ENCODE results near the gene HDGFL3. TPM values are rescaled to one million over a fixed set of nuclear protein-coding genes. Genes with fewer than 3 reads are reported as not detected.

The HDGFL3 gene
- total and polyA plus RNA-seq, 2 experiments from 2014 or later: 68.6 to 135 TPM

DNA sequence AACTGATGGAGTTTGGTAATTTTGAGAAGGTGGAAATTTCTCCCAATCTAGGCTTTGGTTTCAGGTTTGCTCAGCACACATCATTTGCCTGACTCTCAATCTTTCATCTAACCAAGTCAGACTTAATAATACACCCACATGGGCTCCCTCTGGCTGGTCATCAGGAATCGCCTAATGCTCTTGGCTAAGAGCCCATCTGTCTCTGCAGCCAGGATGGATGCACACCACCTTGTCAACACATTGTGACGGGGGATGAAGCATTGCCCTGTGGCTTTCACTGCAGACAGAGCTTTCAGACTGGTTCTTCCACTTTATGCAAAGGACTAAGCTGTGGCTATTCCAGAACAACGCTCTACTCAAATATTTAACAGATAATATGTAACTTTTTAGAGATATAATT lies 3.0 kb upstream of the HDGFL3 start:
- ATAC-seq (no peak), DNase-seq (ENCODE audit: low spot score) (no peak)
- H3K36me3 ChIP-seq (ENCODE audit: insufficient read depth): no peaks in the 10 kb centered on the region
- H3K27ac ChIP-seq (ENCODE audit: low read depth): no peak overlapping the region
- H3K27me3 ChIP-seq (ENCODE audit: insufficient read depth): no peaks in the 10 kb centered on the region
- no peak overlapping the region for H3K4me3 ChIP-seq
- H3K4me2 ChIP-seq: no peak overlapping the region
- H4K20me1 ChIP-seq (replicated peaks; ENCODE audit: insufficient read depth): no peaks in the 10 kb centered on the region
- H3K4me1 Mint-ChIP-seq: peaks cover 8% of the 10 kb centered on the region
- no peak for TF ChIP-seq ZNF114 (CRISPR knock-in tag; IDR thresholded peaks at IDR 0.05)
- TF ChIP-seq, protein P1, sequence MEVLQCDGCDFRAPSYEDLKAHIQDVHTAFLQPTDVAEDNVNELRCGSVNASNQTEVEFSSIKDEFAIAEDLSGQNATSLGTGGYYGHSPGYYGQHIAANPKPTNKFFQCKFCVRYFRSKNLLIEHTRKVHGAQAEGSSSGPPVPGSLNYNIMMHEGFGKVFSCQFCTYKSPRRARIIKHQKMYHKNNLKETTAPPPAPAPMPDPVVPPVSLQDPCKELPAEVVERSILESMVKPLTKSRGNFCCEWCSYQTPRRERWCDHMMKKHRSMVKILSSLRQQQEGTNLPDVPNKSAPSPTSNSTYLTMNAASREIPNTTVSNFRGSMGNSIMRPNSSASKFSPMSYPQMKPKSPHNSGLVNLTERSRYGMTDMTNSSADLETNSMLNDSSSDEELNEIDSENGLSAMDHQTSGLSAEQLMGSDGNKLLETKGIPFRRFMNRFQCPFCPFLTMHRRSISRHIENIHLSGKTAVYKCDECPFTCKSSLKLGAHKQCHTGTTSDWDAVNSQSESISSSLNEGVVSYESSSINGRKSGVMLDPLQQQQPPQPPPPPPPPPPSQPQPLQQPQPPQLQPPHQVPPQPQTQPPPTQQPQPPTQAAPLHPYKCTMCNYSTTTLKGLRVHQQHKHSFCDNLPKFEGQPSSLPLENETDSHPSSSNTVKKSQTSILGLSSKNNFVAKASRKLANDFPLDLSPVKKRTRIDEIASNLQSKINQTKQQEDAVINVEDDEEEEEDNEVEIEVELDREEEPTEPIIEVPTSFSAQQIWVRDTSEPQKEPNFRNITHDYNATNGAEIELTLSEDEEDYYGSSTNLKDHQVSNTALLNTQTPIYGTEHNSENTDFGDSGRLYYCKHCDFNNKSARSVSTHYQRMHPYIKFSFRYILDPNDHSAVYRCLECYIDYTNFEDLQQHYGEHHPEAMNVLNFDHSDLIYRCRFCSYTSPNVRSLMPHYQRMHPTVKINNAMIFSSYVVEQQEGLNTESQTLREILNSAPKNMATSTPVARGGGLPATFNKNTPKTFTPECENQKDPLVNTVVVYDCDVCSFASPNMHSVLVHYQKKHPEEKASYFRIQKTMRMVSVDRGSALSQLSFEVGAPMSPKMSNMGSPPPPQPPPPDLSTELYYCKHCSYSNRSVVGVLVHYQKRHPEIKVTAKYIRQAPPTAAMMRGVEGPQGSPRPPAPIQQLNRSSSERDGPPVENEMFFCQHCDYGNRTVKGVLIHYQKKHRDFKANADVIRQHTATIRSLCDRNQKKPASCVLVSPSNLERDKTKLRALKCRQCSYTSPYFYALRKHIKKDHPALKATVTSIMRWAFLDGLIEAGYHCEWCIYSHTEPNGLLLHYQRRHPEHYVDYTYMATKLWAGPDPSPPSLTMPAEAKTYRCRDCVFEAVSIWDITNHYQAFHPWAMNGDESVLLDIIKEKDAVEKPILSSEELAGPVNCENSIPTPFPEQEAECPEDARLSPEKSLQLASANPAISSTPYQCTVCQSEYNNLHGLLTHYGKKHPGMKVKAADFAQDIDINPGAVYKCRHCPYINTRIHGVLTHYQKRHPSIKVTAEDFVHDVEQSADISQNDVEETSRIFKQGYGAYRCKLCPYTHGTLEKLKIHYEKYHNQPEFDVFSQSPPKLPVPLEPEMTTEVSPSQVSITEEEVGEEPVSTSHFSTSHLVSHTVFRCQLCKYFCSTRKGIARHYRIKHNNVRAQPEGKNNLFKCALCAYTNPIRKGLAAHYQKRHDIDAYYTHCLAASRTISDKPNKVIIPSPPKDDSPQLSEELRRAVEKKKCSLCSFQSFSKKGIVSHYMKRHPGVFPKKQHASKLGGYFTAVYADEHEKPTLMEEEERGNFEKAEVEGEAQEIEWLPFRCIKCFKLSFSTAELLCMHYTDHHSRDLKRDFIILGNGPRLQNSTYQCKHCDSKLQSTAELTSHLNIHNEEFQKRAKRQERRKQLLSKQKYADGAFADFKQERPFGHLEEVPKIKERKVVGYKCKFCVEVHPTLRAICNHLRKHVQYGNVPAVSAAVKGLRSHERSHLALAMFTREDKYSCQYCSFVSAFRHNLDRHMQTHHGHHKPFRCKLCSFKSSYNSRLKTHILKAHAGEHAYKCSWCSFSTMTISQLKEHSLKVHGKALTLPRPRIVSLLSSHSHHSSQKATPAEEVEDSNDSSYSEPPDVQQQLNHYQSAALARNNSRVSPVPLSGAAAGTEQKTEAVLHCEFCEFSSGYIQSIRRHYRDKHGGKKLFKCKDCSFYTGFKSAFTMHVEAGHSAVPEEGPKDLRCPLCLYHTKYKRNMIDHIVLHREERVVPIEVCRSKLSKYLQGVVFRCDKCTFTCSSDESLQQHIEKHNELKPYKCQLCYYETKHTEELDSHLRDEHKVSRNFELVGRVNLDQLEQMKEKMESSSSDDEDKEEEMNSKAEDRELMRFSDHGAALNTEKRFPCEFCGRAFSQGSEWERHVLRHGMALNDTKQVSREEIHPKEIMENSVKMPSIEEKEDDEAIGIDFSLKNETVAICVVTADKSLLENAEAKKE (CRISPR knock-in tag; IDR thresholded peaks at IDR 0.05): no peak
- no peak for TF ChIP-seq CREB1 (CRISPR knock-in tag; IDR thresholded peaks at IDR 0.05; ENCODE audit: low read depth)
- no peak for TF ChIP-seq STAT1 (IDR thresholded peaks at IDR 0.05; ENCODE audit: unreplicated experiment)
- no peak for TF ChIP-seq EZH2 (IDR thresholded peaks at IDR 0.05; ENCODE audit: low read depth, unreplicated experiment)
- TF ChIP-seq, protein P2, sequence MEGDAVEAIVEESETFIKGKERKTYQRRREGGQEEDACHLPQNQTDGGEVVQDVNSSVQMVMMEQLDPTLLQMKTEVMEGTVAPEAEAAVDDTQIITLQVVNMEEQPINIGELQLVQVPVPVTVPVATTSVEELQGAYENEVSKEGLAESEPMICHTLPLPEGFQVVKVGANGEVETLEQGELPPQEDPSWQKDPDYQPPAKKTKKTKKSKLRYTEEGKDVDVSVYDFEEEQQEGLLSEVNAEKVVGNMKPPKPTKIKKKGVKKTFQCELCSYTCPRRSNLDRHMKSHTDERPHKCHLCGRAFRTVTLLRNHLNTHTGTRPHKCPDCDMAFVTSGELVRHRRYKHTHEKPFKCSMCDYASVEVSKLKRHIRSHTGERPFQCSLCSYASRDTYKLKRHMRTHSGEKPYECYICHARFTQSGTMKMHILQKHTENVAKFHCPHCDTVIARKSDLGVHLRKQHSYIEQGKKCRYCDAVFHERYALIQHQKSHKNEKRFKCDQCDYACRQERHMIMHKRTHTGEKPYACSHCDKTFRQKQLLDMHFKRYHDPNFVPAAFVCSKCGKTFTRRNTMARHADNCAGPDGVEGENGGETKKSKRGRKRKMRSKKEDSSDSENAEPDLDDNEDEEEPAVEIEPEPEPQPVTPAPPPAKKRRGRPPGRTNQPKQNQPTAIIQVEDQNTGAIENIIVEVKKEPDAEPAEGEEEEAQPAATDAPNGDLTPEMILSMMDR (conservative IDR thresholded peaks at IDR 0.05; ENCODE audit: low read depth in 2 of 2): no peak
- no peak for TF ChIP-seq POLR2AphosphoS5 (IDR thresholded peaks at IDR 0.05; ENCODE audit: low read depth)
- no peak for TF ChIP-seq JUNB (IDR thresholded peaks at IDR 0.05; ENCODE audit: unreplicated experiment)
- no peak for TF ChIP-seq EZH2phosphoT487 (IDR thresholded peaks at IDR 0.05; ENCODE audit: unreplicated experiment)
- no peak for TF ChIP-seq NANOG (IDR thresholded peaks at IDR 0.05; ENCODE audit: borderline replicate concordance)
- no peak for TF ChIP-seq ZNF331 (CRISPR knock-in tag; IDR thresholded peaks at IDR 0.05; ENCODE audit: low read depth)
- H3K4me3 Mint-ChIP-seq: no peak overlapping the region
- peaks cover 4% of the 10 kb centered on the region; the same call in 1 of the 2 replicates for H3F3A ChIP-seq (replicated peaks; ENCODE audit: low read depth)
- H3K36me3 Mint-ChIP-seq (ENCODE audit: low read depth): peaks cover 12% of the 10 kb centered on the region
- H3K27ac Mint-ChIP-seq: no peak overlapping the region
- peaks cover 2% of the 10 kb centered on the region for H3K27me3 Mint-ChIP-seq (ENCODE audit: insufficient read depth, low read depth, poor library complexity)
- peaks cover 12% of the 10 kb centered on the region for H3K79me2 ChIP-seq (replicated peaks; ENCODE audit: insufficient read depth)
- peaks cover 13% of the 10 kb centered on the region for H3K9me3 Mint-ChIP-seq
- H2AFZ ChIP-seq: no peak overlapping the region
- peaks cover 17% of the 10 kb centered on the region for H3K4me1 ChIP-seq (ENCODE audit: insufficient read depth)
- no peaks in the 10 kb centered on the region for H3K9me2 ChIP-seq (ENCODE audit: insufficient read depth)
